ENCODE measurements around the gene TRPM2.
"Not testable (repeated sequence)": the region's sequence is repeated elsewhere in the genome, so short reads cannot be mapped to it uniquely, and the experiment has no call there.

TRPM2 gene

DNA sequence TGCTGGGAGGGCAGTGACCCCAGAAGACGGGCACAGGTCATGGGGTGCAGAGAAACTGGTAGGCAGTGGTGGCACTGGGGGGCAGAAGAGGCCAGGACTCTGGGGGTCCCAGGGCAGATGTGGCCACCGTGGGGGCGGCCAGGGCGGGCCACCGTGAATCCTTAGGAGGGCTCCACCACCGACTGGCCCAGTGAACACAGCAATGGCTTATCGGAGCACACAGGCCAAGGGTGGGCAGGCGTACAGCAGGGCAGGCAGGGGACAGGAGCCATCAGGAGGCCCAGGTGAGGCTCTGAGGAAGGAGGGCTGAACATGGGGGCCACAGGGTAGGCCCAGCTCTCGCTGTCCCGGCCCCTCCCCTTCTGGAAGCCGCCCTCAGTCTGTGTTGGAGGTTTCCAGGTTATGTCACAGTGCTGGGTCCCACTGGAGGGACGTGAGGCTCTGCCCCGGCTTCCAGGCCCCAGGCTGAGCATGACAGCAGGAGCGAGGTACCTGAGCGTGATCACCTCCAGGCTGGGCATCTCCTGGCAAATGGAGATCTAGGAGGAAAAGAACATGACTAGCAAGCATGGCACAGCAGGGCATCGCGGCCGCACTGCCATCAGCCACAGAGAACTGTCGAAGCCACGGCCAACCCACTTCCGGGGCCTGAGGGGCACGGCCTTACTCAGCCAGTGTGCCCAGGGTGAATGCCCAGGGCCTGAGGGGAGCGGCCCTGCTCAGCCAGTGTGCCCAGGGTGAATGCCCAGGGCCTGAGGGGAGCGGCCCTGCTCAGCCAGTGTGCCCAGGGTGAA lies 18.0 kb upstream of the TRPM2 start:
- DNase-seq (ENCODE audit: low read depth in 2 of 2) = no peak

DNA sequence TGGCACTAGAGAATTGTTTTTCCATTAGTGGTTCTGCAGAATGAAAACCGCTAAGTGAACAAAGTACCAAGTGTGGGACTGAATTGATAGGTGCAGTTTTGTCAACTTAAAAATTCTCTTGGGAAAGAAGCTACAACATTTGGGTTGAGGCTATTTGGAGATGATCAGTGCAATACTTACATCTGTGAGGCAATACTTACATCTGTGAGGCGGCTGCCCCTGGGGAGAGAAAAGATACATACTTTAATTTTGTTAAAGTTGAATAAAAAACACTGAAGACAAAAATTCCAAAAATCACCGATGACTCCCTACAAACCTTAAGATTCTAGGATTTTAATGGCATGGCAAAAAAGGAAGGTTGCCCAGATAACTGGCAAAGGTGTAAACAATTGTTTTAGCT lies 16.0 kb upstream of the TRPM2 start:
- no peak for DNase-seq (ENCODE audit: low read depth in 2 of 2)

DNA sequence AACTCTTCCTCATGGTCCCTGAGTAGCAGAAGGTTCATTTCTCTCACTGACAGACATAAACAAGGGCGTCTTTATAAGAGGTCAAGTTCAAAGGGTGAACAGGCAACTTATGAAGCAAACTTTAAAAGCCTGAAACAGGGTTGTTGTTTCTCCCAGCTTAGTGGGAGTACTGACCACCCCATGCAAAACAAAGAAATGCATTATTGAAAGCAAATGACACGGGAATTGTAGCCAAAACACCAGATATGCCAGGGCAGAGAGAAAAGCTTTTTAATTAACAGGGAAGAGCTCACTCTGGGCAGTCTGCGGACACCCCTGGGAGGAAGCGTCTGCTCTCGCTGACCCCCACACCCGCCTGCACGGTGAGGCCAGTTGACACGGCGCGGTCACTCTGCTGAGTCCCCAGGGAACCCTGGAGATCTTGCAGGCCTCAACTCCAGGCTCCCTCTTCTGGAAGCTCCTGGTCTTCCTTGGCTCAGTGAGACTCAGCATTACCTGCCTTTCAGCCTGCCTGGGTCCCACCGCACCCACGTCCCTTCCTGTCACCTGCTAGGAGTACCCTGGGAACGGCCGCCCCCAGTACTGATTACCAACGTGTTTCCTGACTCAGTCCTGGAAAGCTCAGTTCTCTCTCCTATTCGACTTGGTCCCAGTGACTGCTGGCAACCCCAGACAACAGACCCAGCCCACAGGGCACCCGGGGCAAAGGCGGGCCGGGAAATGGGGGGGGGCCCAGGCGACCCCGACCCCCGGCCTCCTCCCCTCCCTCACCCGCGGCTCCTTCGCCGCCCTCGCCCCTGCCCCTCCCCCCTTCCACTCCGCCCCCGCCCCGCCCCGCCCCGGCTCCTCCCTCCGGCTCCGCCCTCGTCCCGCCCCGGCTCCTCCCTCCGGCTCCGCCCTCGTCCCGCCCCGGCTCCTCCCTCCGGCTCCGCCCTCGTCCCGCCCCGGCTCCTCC lies 15.2 kb upstream of the TRPM2 start:
- peak; percentile 8 to 26 for DNase-seq (ENCODE audit: low read depth in 2 of 2)

DNA sequence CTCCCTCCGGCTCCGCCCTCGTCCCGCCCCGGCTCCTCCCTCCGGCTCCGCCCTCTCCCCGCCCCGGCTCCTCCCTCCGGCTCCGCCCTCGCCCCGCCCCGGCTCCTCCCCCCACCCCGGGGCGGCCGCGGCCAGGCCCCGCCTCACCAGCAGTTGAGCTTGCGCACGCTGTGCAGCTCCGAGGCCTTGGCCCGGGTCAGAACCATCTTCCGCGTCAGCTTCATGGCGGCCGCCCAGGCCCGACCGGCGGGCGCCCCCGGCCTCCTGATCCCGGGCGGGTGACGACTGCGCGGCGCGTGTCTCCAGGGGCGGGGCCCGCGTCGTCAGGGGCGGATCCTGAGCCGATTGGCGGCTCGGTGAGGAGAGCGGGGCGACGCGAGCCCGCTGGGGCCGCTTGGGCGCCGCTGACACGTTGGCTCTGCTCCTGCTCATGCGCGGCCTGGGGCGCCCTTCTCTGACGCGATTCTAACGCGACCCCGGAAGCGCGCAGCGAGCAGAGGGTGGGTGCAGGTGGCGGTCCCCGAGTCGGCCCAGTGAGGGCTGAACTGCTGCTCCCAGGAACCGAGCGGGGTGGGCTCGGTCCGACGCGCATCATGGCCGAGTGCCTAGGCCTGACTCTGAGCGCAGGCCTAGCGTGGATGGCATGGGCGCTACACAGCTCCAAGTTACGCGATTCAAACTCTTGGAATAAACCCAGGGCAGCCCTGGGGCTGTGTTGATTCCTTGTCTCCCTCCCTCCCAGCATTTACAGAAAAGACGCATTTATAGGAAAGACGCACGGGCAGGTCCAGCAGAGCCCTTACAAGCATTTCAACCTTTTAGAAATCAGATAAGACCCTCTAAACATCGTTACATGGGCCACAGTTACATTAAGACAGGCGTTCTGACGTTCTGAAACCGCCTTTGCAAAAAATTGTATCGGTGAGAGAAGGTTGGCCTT lies 14.2 kb upstream of the TRPM2 start, which contains the start of gene CFAP410:
Gene CFAP410, minus strand, starts transcription at position 420 of the 940 bp plus-strand sequence. Its CDS starts 196 bp downstream, at position 224.
- peak; percentile 88 to 92 for DNase-seq (ENCODE audit: low read depth in 2 of 2)

DNA sequence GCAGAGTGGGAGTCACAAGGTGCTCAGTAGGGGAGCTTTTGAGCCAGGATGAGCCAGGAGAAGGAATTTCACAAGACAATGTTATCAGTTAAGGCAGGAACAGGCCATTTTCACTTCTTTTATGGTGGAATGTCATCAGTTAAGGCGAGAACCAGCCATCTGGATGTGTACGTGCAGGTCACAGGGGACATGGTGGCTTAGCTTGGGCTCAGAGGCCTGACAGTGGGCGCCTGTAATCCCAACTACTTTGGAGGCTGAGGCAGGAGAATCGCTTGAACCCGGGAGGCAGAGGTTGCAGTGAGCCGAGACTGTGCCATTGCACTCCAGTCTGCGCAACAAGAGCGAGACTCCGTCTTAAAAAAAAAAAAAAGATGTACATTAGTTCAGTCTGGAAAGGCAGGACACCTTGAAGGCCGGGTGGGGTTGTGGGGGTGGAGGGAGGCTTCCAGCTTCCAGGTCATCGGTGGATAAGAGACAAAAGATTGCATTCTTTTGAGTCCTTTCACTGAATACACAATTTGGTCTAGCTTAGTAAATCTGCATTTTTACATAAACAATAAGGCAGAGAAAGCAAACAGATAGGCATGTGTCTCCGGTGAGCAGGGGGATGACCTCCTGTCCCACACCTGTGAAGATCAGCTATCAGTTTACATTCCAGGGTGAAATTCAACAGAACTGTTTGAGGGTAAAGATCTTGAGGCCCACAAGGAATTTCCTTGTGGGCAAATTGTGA lies 11.5 kb upstream of the TRPM2 start:
- not testable (repeated sequence) for DNase-seq (ENCODE audit: low read depth in 2 of 2)

DNA sequence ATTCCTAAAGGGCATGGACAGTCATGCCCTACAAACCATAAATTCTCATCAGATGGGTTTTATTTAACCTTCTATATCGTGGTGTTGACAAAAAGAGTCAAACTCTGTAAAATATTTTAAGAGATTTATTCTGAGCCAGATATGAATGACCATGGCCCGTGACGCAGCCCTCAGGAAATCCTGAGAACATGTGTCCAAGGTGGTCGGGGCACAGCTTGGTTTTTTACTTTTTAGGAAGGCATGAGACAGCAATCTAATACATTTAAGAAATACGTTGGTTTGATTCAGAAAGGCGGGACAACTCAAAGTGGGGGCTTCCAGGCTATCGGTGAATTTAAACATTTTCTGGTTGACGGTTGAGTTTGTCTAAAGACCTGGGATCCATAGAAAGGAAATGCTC lies 10.4 kb upstream of the TRPM2 start:
- not testable (repeated sequence) for DNase-seq (ENCODE audit: low read depth in 2 of 2)

DNA sequence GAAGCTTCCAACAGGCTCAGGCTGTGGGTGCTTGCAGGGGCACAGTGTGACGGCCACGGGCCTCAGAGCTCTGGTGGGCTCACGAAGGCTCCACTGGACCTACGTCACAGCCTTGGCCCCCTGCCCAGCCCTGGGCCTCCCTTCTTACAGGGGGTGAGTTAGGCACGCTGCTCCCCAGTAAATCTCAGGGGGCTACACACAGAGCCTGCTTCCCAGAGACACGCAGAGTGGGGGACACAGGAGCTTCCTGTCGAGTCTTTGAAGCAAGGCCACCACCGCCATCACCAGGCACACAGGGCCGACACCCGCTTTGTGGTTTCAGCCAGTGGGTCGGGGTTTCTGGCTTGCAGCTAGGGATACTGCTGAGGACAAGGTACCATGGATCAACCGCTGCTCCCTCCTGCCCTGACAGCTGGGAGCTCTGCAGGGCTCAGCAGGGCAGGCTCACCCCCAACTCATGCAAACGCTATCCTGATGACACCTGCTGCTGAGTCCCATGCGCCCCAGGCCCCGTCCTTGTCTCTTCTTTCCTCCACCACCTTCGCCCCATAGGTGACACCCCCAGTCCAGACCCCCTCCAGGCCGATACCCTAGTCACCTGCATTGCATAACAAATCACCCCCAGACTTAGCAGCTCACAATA lies 8.8 kb upstream of the TRPM2 start:
- DNase-seq (ENCODE audit: low read depth in 2 of 2) = no peak

DNA sequence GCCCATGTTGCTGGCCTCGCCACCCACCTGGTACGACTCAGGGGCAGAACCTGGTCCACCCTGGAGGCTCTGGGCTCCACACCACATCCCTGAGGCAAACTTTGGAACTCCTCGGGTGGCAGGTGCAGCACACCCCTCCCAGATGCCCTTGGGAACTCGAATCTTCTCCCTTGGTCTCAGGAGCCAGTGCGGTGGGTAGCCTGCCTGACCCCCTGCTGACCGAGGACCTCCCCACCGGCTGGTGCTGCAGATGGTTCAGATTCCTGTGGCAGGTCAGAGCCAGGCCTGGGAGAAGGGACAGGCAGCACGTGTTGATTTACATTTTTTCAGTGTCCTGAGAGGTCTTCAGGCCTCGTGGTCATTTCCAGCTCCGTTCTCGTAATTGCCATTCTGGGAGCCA lies 7.9 kb upstream of the TRPM2 start:
- DNase-seq (ENCODE audit: low read depth in 2 of 2) = no peak

DNA sequence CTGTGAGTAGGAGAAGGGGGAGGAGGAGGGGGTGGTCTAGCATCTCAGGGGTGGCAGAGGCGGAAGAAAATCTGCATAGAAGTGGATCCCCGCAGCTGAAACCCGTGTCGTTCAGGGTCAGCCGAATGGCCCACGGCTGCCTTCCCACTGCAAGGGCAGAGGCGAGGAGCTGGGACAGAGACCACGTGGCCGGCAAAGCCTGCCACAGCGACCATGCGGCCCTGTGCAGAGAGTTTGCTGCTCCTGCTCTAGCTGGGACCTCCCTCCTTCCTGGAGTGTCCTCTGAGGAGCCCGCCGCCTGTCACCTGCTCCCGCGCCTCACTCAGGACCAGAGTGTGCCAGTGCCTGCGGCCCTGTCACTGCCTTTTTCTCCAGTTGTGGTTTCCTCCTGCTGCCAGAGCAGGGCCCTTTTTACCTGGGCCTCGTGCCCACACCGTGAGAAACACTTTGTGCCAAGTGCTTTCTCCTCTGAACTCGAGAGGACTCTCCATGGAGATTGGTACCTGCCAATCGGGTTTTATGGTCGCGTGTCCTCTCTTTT lies 5.4 kb upstream of the TRPM2 start:
- DNase-seq (ENCODE audit: low read depth in 2 of 2) = no peak

DNA sequence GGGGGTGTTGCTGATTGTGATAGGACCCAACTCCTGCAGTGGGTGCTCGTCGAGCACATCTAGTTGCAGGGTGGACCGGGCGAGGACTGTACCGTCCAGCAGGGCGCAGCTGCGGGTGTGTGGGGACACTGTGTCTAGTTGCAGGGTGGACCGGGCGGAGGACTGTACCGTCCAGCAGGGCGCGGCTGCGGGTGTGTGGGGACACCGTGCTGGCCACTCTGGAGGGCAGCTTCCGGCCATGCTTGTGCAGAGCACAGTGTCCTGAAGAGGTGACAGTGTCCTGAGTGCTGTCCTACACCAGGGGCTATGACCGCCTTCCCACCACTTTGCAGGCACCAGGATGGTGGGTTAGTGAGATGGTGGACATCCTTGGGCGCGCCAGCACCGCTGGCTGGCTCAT lies 4.6 kb upstream of the TRPM2 start:
- DNase-seq (ENCODE audit: low read depth in 2 of 2) = no peak

DNA sequence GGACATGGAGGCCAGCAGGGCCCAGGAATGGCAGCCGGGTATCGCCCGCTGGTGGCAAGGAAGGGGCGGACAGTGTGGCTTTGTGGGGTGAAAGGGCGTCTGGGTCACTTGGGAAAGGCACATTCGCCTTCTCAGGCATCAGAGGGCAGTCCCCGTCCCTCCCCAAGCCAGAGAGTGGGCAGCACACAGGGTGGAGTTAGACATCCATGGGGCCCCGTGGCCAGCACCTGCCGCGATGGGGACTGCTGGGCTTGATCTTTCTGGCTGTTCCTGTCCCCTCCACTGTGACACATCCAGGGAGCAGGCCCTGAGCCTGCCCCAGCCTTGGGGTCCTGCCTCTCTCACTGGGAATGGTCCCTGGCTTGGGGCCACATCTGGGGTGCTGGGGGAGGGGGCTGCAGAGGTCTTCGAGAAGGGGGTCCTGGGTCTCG lies 4.0 kb upstream of the TRPM2 start:
- no peak for DNase-seq (ENCODE audit: low read depth in 2 of 2)

DNA sequence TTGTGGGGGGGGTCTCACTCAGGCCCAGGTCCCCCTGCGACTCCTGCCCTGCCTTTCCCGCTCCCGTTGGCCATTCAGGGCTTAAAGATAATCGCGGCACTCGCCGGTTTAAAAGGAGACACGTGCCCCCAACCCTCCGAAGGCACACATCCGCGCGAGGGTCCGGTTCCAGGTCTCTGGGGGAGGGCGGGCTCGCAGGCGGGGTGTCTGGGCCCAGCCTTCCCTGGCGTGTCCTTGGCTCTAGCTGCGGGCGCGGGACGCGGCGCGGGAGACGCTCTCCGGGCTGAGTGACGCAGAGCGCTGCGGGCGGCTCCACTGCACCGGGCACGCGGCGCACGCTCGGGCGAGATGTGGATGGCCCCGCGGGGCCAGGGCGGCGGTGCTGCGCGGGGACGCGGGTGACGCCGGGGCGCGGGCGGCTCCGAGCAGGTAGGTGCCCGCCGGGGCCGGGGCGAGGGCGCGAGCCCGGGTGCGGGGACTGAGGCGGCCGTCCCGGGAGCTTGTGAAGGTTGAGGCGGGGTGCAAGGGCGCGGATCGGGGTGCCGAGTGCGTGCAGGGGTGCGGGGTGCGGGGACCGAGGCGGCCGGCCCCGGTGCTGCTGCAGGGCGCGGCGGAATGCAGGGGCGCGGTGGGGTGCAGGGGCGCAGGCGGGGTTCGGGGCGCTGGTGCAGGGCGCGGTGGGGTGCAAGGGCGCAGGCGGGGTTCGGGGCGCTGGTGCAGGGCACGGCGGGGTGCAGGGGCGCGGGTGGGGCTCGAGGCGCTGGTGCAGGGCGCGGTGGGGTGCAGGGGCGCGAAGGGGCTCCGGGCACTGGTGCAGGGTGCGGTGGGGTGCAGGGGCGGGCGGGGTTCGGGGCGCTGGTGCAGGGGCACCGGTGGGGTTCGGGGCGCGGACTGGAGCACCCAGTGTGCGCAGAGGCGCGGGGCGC lies 3.3 kb upstream of the TRPM2 start:
- no peak for DNase-seq (ENCODE audit: low read depth in 2 of 2)

DNA sequence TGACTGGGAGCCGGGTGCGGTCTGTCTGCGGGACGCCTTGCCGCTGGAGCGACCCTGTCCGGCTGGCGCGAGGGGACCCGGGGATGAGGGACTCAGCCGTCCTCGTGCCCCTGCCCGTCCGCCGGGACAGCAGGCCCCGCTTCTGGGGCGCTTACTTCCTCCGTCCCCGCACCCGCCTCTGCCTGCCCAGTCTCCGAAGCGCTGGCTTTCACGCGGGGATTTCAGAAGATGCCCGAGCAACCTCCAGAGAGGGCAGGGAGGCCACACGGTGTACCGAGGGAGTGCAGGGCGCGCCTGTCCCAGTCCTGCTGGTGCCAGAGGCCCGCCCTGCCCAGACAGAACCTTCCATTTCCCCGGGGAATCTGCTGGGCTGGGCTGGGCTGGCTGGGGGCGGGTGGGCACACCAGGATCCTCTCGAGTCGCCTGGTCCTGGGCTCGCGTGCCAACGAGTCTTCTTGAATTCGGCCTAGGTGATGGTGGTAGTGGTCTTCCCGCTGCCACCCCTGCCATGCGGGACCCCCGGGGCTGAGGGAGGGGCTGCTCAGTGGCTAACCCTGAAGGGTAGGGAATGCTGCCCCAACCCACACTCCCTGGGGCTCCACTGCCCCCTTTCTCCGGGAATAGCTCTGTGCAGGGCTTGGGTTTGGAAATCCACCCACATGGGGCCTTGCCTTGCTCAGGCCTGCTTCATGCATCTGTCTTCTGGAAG lies 2.5 kb upstream of the TRPM2 start:
- no peak for DNase-seq (ENCODE audit: low read depth in 2 of 2)

DNA sequence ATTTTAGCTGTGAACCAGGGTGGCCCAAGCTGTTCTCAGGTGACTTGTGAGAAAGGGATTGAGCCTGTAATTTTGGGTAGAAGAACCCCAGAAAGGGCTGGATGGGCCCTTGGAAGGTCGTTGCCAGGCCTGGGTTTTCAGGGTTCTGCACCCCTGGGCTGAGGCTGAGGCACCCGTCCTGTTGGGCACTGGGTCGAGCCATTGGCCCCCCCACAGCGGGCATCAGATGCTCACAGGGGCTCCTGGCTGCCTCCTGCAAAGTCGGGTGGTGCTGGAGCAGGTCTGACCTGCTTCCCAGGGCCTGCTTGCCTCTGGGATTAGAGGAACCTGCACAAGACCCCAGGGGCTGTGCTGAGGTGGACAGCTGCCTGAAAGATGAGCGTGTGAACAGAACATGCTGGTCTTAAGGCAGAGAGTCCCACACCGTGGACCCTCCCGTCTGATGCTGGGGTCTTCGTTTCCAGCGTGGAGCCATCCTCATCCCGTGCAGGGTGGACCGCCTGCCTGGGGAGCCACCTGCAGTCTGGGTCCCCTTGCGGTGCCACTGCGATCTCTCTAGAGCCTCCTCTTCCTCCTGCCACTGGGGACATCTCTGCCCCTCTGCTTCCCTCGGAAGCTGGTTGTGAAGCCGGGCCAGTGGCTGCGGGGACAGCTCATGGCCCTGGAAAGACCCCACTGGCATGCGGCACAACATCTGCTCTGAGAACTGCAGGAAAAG lies 1.7 kb upstream of the TRPM2 start:
- DNase-seq (ENCODE audit: low read depth in 2 of 2) = no peak

DNA sequence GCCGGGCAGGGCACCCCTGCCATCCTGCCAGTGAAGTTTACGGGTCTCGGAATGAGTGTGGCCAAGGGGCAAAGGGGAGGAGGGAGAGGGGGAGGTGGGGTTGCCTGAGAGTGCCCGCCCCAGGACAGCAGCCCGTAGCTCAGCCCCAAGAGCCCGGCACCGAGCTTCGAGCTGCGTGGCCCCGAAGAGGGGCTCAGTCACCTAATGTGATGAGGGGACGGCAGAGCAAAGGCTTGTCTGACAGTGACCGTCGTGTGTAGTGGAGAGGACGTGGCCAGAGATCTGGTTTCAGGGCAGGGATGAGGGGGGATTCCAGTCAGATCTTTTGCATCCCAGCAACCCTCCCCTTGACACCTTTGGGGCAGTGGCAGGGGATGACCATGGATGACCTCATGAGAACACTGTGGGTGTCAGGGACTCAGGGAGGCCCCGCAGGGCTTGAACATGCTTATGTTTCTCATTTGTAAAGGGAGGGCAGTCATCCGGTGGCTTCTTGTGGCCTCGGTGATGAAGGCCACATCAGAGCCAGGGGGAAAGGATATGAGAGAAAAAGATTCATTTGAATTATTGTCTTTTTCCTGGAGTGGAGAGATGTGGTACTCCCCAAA lies 1.1 kb upstream of the TRPM2 start:
- DNase-seq (ENCODE audit: low read depth in 2 of 2) = no peak

DNA sequence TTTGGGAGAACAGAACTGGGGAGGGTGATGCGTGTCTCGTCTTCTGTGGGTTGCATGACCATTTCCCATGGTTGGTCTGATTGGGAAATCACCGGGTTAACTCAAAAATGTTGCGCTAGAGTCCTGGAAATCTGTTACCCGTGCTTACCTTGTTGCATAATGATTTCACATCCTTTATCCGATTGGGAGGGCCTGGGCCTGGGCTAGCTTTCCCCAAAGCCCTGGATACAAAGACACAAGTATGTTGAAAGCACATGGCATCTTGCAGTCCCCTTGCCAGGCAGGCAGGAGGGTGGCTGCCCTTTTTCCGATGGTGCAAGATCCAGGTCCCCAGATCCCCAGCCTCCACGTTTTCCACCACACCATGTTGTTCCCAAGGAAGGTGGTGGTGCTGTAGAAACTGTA lies 582 bp downstream of the TRPM2 start:
- no peak for DNase-seq (ENCODE audit: low read depth in 2 of 2)

Data from stimulated activated CD8-positive, alpha-beta memory T cell treated with anti-CD3 and anti-CD28 coated beads, Interleukin-15, amount 100 ng/mL, for 4 hours (primary cell).